B cell (primary cell): ENCODE data around the gene CD1D. TPM values are rescaled to one million over a fixed set of nuclear protein-coding genes. Genes with fewer than 3 reads are reported as not detected.

Source experiments
- ATAC-seq: fragments of 200-7000 bp; cut with Tn5 transposase; one replicate; pipeline ENCODE4 v1.10.0; 2021; ENCODE audit warnings: low read depth, mild to moderate bottlenecking, moderate number of reproducible peaks, moderate library complexity
- CTCF ChIA-PET: fragments of 350-600 bp; sonication (Branson Sonifier 250); formaldehyde crosslinking; loops from one replicate; lab custom pipeline; 2021; ENCODE audit warnings: antibody characterized with exemption, inconsistent platforms; lab: Charles Lee
- POLR2A ChIA-PET: fragments of 350-600 bp; sonication (Branson Sonifier 250); formaldehyde crosslinking; loops from one replicate; lab custom pipeline; 2021; ENCODE audit warnings: antibody characterized with exemption; lab: Charles Lee
- DNase-seq: peaks from one replicate; pipeline ENCODE4 v3.0.0; 2013
- H2AFZ ChIP-seq: 2 replicates; pipeline ENCODE4 v1.6.1; 2012; ENCODE audit warnings: mild to moderate bottlenecking, low read depth, low read length; ENCODE audit not compliant: insufficient read depth, poor library complexity, severe bottlenecking
- H3K27ac ChIP-seq, 2 donors: 1 replicate in 1 of 2; 2 replicates in 1 of 2; pipeline ENCODE4 v1.5.1; 2012 to 2013; ENCODE audit warnings: low read length in 2 of 2, mild to moderate bottlenecking in 2 of 2, moderate library complexity in 1 of 2
- H3K27me3 ChIP-seq, 4 experiments: fragments of 200-600 bp in 1 of 4; sonication (generic) in 1 of 4; replicated peaks in 1 of 4; 1 replicate in 2 of 4; 2 replicates in 2 of 4; pipeline versions ENCODE4 v1.6.1 to v1.7.0; 2013 to 2016; ENCODE audit warnings: low read length in 3 of 4, mild to moderate bottlenecking in 2 of 4, mixed read lengths in 1 of 4, moderate library complexity in 1 of 4; ENCODE audit not compliant: insufficient read depth in 4 of 4, control insufficient read depth in 3 of 4; ENCODE audit errors: control extremely low read depth in 1 of 4
- H3K36me3 ChIP-seq, 2 experiments: replicated peaks in 1 of 2; 1 replicate in 1 of 2; 2 replicates in 1 of 2; pipeline versions ENCODE4 v1.6.1 to v1.7.1; 2013; ENCODE audit warnings: low read length in 1 of 2; ENCODE audit not compliant: insufficient read depth in 2 of 2, control insufficient read depth in 1 of 2; ENCODE audit errors: control extremely low read depth in 1 of 2, extremely low read depth in 1 of 2
- H3K4me1 ChIP-seq, 2 donors: fragments of 200-600 bp in 1 of 2; sonication (generic) in 1 of 2; 1 replicate in 1 of 2; 2 replicates in 1 of 2; pipeline versions ENCODE4 v1.5.1 to v1.6.1; 2013 to 2017; ENCODE audit warnings: low read length in 2 of 2; ENCODE audit not compliant: control insufficient read depth in 2 of 2, insufficient read depth in 2 of 2
- H3K4me2 ChIP-seq: replicated peaks from 2 replicates; pipeline ENCODE3; 2012; ENCODE audit warnings: mild to moderate bottlenecking, low read depth, low read length; ENCODE audit not compliant: poor library complexity, severe bottlenecking
- H3K4me3 ChIP-seq, 5 experiments: fragments of 200-600 bp in 1 of 5; sonication (generic) in 1 of 5; 1 replicate in 3 of 5; 2 replicates in 2 of 5; pipeline versions ENCODE4 v1.5.1 to v1.7.0; 2011 to 2016; ENCODE audit warnings: low read length in 4 of 5, mild to moderate bottlenecking in 4 of 5, low read depth in 2 of 5, control low read depth in 1 of 5, moderate library complexity in 1 of 5; ENCODE audit not compliant: insufficient read depth in 1 of 5; ENCODE audit errors: control extremely low read depth in 1 of 5, extremely low read depth in 1 of 5
- H3K79me2 ChIP-seq: fragments of 200-600 bp; sonication (generic); one replicate; pipeline ENCODE4 v1.6.0; 2016; ENCODE audit warnings: low read length; ENCODE audit not compliant: control insufficient read depth, insufficient read depth
- H3K9ac ChIP-seq: fragments of 200-600 bp; sonication (generic); 2 replicates; pipeline ENCODE4 v1.6.1; 2017; ENCODE audit warnings: mild to moderate bottlenecking, low read length, moderate library complexity
- H3K9me3 ChIP-seq, 3 donors: one replicate each; pipeline versions ENCODE4 v1.6.1 to v1.7.1; 2013; ENCODE audit warnings: low read length in 2 of 3; ENCODE audit not compliant: control insufficient read depth in 2 of 3, insufficient read depth in 1 of 3; ENCODE audit errors: control extremely low read depth in 1 of 3
- H4K20me1 ChIP-seq: 2 replicates; pipeline ENCODE4 v1.6.0; 2012; ENCODE audit warnings: mild to moderate bottlenecking, low read length; ENCODE audit not compliant: insufficient read depth, control insufficient read depth, poor library complexity, severe bottlenecking
- H3K27ac Mint-ChIP-seq: one replicate; pipeline ENCODE4 v1.8.0; 2021; ENCODE audit warnings: mixed read lengths
- H3K27me3 Mint-ChIP-seq: one replicate; pipeline ENCODE4 v1.8.0; 2021; ENCODE audit warnings: mixed read lengths
- H3K4me1 Mint-ChIP-seq: one replicate; pipeline ENCODE4 v1.8.0; 2021; ENCODE audit warnings: mixed read lengths
- H3K4me3 Mint-ChIP-seq: one replicate; pipeline ENCODE4 v1.8.0; 2021; ENCODE audit warnings: mixed read lengths
- H3K9me3 Mint-ChIP-seq: one replicate; pipeline ENCODE4 v1.8.0; 2022; ENCODE audit warnings: mixed read lengths; ENCODE audit not compliant: insufficient read depth
- CTCF ChIP-seq: fragments of 200-600 bp; IDR thresholded peaks from one replicate; pipeline ENCODE4 v1.8.0; 2022; ENCODE audit warnings: antibody characterized with exemption, mild to moderate bottlenecking
- EZH2 ChIP-seq: IDR thresholded peaks from 2 replicates; pipeline ENCODE4 v1.6.1; 2012; ENCODE audit warnings: borderline replicate concordance, low read depth, mild to moderate bottlenecking, moderate library complexity, low read length; ENCODE audit not compliant: insufficient read depth, poor library complexity, severe bottlenecking
- WGBS: methylation state at CpG from one replicate; pipeline ENCODE4 v1.1.5; 2013; ENCODE audit warnings: missing lambda C conversion rate; ENCODE audit not compliant: insufficient coverage; 5-methylcytosine and 5-hydroxymethylcytosine counted together
- intact Hi-C: fragments of 100-400 bp; cut with micrococcal nuclease; formaldehyde crosslinking; loops from one replicate; pipeline ENCODE4 v1.10.0; 2022
- polyA plus RNA-seq: library from polyadenylated mRNA; depleted of rRNA; stranded (reverse); fragments of >200 nt; gene quantifications from 2 replicates; pipeline ENCODE4 v1.2.3, GENCODE V29; 2012
- total RNA-seq, 2 donors: library from RNA; stranded (reverse); fragments of 120-200 nt in 1 of 2; gene quantifications; 1 replicate in 1 of 2; 2 replicates in 1 of 2; pipeline versions ENCODE4 v1.2.3 to v1.2.4, GENCODE V29; 2013 to 2022

Gene CD1D
- total and polyA plus RNA-seq, 2 donors (not counting 1 experiment from before 2014, with no cell fraction given) = 5.9 to 23.6 TPM

- no peaks in the 10 kb centered on the region for H4K20me1 ChIP-seq
- intact Hi-C loops = loop anchor here (1.0 to 10.0 kb wide), 6 partner anchors 51 to 869 kb away; partner anchors contain the start of gene CD1A
- H2AFZ ChIP-seq = peak overlapping the region; percentile 57
- H3K27ac ChIP-seq = peak overlapping the region; percentile 4 to 72
- peak overlapping the region; percentile 70 for H3K27ac Mint-ChIP-seq
- no peaks in the 10 kb centered on the region for H3K27me3 Mint-ChIP-seq
- H3K4me3 Mint-ChIP-seq = peak overlapping the region; percentile 74
- no peaks in the 10 kb centered on the region for H3K79me2 ChIP-seq
- peak overlapping the region; percentile 60 for H3K4me2 ChIP-seq
- H3K4me1 ChIP-seq = peaks cover 11 to 14% of the 10 kb centered on the region in 2 donors
- no peak for TF ChIP-seq EZH2
- peak; percentile 95 for TF ChIP-seq CTCF
- H3K4me1 Mint-ChIP-seq = peaks cover 22% of the 10 kb centered on the region
- WGBS = no CpG with 5 or more reads among the region's 7 CpGs
- peak overlapping the region; percentile 36 for H3K9ac ChIP-seq
- peak overlapping the region in 4 of 5 experiments; percentile 16 to 42 (median 30) for H3K4me3 ChIP-seq
- ChIA-PET POLR2A (interaction anchor here (0.8 to 1.6 kb wide), 2 partner anchors 22 to 126 kb away, joined by 5 to 6 read pairs; no protein-coding TSS in a partner anchor), CTCF (interaction anchor here (0.6 to 8.6 kb wide), 71 partner anchors 10 to 1010 kb away, joined by 3 to 280 read pairs (median 5); partner anchors contain the start of genes CD1B, CD1C, CD1D and CD1E)
- peaks cover 0 to 2% (median 0%) of the 10 kb centered on the region in 3 donors for H3K9me3 ChIP-seq
- no peaks in the 10 kb centered on the region for H3K36me3 ChIP-seq
- H3K9me3 Mint-ChIP-seq = peaks cover 2% of the 10 kb centered on the region
- H3K27me3 ChIP-seq = no peaks in the 10 kb centered on the region
- ATAC-seq (peak; percentile 75), DNase-seq (peak; percentile 75)
Observed at GRCh38 chr1:158203693-158204457, 23.2 kb downstream of the CD1D start.
